NAMALWA (cell line): Measurements from ENCODE around the gene HOXC11.

Experiments used
- DNase-seq: peaks from one replicate; pipeline ENCODE4 v3.0.0-alpha.2; 2015; ENCODE audit warnings: low spot score

Gene HOXC11

DNA sequence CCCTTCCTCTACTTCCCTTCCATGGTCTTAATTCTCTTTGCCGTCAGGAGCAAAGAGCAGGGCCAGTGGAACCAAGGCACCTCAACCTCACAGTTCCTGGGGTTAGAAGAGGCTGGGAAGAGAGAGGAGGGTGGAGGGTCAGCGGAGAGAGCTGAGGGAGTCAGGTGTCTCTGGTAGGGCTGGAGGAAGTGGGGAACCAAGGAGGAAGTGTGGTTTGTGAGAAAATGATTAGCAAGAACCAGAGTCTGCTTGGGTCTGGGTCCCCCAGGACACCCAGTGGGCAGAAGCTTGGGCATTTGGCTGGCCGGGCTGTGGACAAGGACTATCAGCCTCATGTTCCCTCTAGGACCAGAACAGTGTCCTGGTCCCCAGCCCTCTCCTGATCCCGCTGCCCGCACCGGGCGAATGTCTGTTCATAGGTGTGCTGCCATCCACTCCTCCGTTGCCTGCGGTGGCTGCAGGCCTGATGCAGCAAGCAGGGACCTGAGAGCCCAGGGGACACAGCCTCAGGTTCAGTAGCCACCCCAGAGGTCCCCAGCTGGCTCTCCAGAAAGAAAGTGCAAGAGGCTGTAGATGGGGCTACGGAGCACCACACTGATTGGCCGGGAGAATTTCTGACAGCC is 15.9 kb upstream of the HOXC11 start:
- no peak for DNase-seq

DNA sequence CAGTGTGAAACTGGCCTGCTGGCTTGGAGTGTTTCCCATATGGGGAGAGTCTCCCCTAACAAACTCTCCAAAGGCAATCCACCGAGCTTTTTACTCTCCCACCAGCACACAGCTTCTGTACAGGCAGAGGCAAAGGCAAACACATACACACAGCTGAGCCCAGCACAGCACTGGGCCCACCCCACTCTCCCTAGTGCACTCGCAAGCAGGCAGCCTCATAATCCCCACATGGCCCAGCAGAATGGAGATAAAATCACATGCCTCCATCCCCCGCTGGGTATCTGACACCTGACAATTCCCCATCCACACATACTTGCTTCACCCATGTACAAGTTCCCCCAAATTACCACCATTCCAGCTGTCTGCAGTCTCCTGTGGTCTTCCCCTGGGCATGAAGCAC is 14.8 kb upstream of the HOXC11 start:
- no peak for DNase-seq

DNA sequence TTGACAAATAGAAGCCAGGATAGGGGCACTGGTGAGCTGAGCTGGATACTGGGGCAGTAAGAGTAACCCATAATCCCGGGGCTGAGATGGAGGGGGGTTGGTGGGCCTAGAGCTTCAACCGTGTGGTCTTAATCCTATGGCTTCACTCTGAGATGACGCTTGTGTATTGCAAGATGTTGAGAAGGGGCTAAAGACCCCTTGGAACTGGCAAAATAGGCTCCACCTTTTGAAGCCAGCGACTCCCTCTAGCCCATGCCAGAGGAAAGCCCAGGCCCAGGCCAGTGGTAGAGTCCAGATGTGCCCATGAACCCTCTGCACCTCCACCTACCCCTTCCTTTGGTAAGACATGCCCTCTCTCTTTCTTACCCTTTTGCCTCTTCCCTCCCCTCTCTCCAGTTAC is 13.6 kb upstream of the HOXC11 start:
- DNase-seq = no peak

- no peak for DNase-seq
Observed at GRCh38 chr12:53960187-53961024, 12.5 kb upstream of the HOXC11 start.

GRCh38 chr12:53961025-53961761 is 11.7 kb upstream of the HOXC11 start:
- DNase-seq = no peak

DNA sequence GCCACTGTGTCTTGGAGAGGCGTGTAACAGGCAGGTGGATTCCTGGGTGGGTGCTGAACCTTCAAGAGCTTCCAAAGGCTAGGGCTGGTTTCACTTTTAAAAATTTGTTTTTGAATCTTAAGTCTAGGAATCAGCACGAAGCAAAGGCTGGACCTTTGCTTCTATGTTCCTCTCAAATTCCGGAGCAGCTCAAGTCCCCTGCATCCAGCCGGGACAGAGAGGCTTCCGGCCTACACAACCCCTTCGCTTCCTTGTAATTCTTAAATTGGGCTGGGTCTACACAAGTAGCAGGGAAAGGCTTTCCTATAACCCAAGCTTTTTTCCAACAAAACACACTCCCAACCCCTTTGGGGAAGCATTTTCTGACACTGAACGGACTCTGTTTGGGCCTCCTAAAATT is 9.9 kb upstream of the HOXC11 start:
- no peak for DNase-seq

DNA sequence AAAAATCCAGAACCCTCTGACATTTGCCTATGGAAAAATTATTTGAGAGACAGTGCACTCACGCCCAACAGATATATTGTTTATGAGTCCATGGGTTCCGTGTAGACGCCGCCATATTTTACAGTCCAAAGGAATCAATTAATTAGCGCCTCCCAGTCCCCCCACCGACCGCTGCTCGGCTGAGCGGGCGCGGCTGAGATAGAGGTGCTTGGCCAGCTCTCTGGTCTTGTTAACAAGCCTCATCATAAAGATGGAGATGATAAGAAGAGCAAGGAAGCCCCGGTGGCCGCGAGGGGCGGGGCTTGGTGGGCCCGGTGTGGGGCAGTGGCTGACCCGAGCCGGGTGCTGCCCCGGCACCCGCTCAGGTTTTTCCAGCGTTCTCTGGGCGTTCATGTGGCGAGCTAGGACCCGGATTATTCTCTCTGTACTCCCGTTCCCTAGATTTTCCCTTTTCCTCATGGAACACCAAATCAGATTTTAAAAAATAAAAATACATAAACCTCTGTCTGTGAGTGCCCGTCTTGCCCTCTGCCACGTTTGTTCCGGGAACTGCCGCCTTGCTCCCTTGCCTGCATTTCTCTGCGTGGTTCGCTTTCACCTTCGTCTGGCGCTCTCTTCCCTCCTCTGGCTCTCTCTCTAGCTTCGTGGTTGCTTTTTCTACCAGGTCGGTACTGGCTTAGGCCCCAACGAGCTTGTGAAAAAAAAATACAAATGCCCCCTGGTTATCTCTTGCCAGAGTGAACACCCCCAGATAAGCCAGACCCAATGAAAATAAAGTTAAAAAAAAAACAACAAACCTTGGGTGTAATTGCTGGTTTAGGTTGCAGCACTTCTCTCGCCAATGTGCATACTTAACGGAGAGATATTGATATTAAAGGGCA is 9.3 kb upstream of the HOXC11 start:
- DNase-seq = no peak

GRCh38 chr12:53964315-53964713 is 8.6 kb upstream of the HOXC11 start:
- DNase-seq = no peak

DNA sequence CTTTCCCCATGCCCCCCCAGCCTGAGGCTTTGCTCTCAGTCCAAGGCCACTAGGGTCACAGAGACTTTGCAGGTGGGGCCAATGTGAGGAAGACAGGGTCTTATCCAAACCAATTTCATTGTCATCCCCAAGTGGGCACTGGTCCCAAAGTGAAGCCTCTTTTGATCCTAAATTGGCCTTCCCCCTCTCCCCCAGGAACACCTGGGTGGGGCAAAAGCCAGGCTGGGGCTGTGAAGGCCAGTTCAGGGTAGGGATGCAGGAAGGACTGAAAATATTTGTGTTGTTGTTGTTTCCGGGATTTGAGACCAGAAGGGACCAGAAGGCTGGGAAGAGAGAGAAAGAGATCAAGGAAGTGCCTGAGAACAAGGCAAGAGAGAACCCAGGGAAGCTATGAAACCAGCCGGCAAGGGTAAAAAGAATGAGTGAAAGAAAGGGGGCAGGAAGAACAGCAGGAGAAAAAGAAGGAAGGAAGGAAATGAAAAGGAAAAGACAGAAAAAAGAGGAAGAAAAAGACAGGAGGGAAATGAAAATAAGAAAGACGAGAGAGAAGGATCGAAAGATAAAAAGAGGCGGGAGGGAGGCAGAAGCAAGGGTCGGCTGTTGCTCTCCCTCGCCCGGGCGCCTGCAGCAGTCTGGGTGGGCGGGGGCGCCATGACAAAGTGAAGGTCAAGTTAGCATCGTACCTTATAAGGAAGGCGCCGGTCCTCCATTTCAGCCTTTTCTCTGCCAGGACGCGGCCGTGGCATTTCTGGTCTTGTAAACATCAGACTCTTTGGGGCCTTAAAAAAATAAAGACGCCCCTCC is 7.4 kb upstream of the HOXC11 start:
- no peak for DNase-seq

- no peak for DNase-seq
Observed at GRCh38 chr12:53966085-53966384, 6.9 kb upstream of the HOXC11 start.

DNA sequence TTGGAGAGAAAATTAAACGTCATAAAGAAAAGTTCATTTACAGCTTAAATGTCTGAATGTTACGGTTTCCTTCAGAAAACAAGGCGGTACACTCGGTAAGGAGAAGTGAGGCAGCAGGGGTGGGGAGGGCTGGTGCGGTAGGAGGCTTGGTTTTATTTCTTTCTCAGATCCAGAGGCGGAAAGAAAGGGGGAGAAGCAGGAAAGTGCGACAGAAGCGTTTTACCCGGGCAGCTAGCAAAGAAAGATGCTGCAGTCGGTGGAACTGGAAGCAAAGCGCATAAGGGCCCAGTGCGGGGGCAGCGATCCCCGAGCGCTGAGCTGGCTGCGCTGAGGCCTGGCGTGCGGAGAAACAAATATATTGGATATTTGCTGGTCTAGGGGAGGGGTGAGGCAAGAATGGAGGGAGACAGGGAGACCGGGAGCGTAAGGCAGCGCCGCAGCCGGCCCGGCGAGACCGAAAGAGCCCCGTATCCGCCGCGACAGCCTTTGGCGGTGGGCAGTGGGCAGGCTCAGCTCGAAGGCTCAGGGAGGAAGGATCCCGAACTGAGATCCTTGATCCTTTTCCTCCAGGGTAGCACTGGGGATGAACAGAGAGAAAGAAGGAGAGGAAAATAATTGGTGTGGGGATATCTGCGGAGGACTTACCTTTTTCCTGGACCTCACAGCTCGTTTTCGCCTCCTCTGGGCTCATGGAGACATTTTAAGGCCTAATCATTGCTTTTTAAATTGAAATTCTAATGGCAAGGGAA is 6.4 kb upstream of the HOXC11 start:
- no peak for DNase-seq

- no peak for DNase-seq
Observed at GRCh38 chr12:53967421-53967925, 5.5 kb upstream of the HOXC11 start.

DNA sequence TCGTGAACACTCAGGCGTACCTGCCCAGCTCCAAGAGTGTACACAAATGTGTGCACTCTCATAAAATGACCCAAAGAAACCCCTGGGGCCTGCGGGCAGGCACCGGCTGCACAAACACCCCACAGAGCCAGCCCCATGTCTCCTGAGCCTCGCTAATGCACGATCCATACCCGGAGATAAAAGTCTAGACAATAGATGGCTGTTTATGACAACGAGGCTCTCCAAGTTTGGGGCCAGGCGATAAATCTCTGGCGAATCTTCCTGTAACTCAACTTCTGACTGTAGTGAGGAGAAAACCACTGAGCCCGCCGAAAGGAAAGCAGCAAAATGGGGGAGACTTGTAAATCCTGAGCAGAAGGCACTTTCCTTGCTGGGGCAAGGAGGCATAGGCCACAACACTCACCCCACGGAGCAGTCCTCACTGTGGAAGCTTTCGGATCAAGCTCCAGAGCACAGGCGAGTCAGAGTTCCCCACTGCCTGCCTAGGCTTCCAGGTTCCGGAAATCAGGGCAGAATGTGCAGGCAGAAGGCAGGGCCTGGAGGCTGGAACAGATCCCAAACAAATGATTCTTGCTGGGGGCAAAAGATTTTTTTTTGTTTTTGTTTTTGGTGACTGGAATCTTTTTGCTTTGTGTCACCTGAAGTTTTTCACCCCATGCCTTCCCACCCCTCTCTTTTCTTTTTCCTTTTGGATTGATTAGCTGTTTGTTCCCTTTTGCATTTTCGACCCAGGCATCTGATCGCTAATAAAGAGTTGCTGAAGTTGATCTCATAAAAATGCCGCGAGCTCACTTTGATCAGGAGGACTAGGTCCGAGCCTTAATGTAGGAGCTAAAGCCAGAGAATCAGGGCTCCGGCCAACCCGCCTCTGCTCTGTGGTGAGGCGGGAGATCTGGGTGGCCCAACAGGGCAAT is 4.5 kb upstream of the HOXC11 start:
- DNase-seq = no peak

DNA sequence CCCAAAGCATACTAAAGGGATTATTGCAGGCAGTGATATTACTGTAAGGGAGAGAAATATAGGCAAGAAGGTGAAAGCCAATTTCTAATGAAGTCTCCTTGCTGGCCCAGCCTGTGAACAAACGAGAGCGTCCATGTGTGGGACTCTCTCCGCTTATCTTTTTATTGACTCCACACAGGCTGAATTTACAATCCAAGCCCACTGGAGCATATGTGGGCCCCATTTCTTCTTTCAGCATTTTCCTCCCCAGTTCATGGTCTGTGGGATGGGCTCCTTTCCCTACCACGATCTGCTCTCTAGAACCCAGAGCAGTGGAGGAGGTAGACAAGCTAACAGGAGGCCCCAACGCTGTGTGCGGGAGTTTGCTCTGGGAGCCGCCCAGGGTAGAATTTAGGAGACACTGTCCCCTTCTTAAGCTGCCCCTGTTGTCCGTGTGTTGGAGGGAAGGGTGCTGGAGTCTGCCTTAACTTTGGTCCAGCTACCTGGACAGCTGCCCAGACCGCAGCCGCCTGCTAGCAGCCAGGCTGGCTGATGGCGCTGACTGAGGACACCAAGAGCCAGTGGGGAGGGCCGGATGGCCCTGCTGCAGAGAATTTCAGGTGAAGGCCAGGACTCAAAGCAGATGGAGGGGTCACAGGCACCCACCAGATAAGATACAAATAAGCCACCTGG is 3.2 kb upstream of the HOXC11 start:
- no peak for DNase-seq

DNA sequence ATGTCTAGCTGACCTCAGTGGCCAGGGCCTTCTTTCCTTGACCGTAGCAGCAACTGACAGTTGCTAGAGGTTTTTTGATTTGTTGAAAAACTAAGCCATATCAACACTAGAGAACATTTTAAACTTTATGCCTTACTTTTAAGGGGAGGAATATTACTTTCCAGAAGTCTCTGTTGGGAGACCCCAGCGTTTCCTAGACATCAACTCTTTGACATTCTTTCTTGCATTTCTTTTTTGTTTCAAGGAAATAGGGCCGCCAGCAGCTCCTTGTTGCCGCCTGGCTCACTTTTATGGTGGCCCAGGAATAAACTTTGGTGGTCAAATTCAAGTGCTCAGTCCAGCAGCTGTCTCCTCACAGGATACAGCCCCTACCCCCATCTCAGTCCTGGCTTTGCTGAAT is 2.5 kb upstream of the HOXC11 start:
- no peak for DNase-seq

GRCh38 chr12:53971129-53971528 is 1.8 kb upstream of the HOXC11 start:
- DNase-seq = no peak

- DNase-seq = no peak
Observed at GRCh38 chr12:53971686-53972085, 1.2 kb upstream of the HOXC11 start.

DNA sequence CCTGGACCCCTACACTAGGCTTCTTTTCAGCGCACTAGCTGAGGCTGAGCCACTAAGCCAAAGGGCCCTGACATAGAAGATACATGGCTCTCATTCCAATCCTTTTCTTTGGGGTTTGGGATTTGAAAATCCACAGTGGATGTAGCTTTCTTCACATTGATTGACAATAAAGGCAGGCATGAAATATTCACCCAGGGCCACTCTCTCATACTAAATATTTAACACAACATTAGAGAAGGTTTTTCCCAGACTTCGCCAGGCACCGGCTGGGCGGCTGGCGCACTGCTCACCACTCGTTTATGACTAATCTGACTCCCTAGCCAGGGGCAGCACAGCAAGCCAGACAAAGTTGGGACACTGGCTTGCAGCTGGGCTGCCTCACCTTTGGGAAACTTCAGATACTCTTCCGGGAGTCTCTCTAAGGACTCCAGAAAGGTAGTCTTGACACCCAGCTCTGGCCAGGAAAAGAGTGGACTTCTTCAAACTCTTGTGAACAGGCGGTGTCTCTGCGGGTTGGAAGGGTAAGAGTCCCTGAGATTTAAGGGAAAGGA is 699 bp upstream of the HOXC11 start:
- DNase-seq = no peak
